Lower leg skin (tissue), 3 donors: ENCODE results near the gene ANKRD22.

Source experiments
- POLR2A ChIP-seq, 2 donors: fragments of 450-650 bp; IDR thresholded peaks; one replicate each; pipeline ENCODE4 v1.6.1; 2016 to 2017; ENCODE audit warnings: antibody characterized with exemption in 2 of 2, mild to moderate bottlenecking in 1 of 2, moderate library complexity in 1 of 2
- TF ChIP-seq, protein P1 (sequence below), 3 donors: fragments of 450-650 bp; IDR thresholded peaks; one replicate each; pipeline ENCODE4 v1.5.1; 2016; ENCODE audit warnings: antibody characterized with exemption in 3 of 3, mild to moderate bottlenecking in 3 of 3, moderate library complexity in 2 of 3

DNA sequence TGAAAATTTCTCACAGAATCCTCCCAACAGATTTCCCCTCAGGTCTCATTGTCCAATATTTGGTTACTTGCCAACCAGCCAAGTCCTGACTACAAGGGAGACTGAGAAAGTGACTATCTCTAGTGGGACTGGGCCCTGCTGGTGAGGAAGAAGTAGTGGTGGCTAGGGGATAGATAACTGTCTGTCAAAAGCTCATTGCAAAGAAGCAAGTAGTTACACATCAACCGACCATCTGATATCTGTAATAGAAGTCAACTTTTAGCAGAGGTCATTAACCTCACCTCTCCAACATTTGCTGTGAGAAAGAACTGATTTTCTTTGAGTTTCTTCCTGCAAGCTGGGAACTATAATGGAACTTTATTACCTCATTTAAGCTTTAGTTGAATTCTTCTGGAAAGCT is 43.6 kb upstream of the ANKRD22 start:
- TF ChIP-seq, protein P1, sequence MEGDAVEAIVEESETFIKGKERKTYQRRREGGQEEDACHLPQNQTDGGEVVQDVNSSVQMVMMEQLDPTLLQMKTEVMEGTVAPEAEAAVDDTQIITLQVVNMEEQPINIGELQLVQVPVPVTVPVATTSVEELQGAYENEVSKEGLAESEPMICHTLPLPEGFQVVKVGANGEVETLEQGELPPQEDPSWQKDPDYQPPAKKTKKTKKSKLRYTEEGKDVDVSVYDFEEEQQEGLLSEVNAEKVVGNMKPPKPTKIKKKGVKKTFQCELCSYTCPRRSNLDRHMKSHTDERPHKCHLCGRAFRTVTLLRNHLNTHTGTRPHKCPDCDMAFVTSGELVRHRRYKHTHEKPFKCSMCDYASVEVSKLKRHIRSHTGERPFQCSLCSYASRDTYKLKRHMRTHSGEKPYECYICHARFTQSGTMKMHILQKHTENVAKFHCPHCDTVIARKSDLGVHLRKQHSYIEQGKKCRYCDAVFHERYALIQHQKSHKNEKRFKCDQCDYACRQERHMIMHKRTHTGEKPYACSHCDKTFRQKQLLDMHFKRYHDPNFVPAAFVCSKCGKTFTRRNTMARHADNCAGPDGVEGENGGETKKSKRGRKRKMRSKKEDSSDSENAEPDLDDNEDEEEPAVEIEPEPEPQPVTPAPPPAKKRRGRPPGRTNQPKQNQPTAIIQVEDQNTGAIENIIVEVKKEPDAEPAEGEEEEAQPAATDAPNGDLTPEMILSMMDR (IDR thresholded peaks at IDR 0.05) = no peak
- TF ChIP-seq POLR2A (IDR thresholded peaks at IDR 0.05) = no peak
